NCI-H2196 treated with DMSO at 0.1 percent for 48 hours (cell line): ENCODE measurements around the gene CEP164.

ENCODE experiments used
- DNase-seq: peaks from one replicate; lab custom pipeline; 2025; ENCODE audit not compliant: unreplicated experiment; lab: John Stamatoyannopoulos, UW

Gene CEP164

GRCh38 chr11:117417856-117418255, 90.2 kb downstream of the CEP164 start:
- no peak for DNase-seq

- no peak for DNase-seq
Observed at GRCh38 chr11:117418737-117419481, 91.3 kb downstream of the CEP164 start.

- DNase-seq = no peak
Observed at GRCh38 chr11:117419482-117420142, 92.0 kb downstream of the CEP164 start.

- no peak for DNase-seq
Observed at GRCh38 chr11:117420143-117420485, 92.5 kb downstream of the CEP164 start.

- no peak for DNase-seq
Observed at GRCh38 chr11:117420598-117420997, 92.9 kb downstream of the CEP164 start.

- DNase-seq = no peak
Observed at GRCh38 chr11:117421041-117421440, 93.4 kb downstream of the CEP164 start.

GRCh38 chr11:117421476-117421875, 93.8 kb downstream of the CEP164 start:
- DNase-seq = no peak

- no peak for DNase-seq
Observed at GRCh38 chr11:117423046-117423575, 95.5 kb downstream of the CEP164 start.

GRCh38 chr11:117424781-117425180, 97.1 kb downstream of the CEP164 start:
- no peak for DNase-seq

GRCh38 chr11:117425679-117426296, 98.1 kb downstream of the CEP164 start:
- no peak for DNase-seq

- peak; percentile 39 for DNase-seq
Observed at GRCh38 chr11:117426297-117426685, 98.6 kb downstream of the CEP164 start.

GRCh38 chr11:117426941-117427340, 99.3 kb downstream of the CEP164 start:
- no peak for DNase-seq

- no peak for DNase-seq
Observed at GRCh38 chr11:117427356-117427874, 99.8 kb downstream of the CEP164 start.

GRCh38 chr11:117428186-117428855, 100.7 kb downstream of the CEP164 start:
- no peak for DNase-seq

- DNase-seq = no peak
Observed at GRCh38 chr11:117428856-117429229, 101.2 kb downstream of the CEP164 start.

GRCh38 chr11:117430293-117430955, 102.8 kb downstream of the CEP164 start:
- no peak for DNase-seq

- DNase-seq = no peak
Observed at GRCh38 chr11:117431436-117431835, 103.8 kb downstream of the CEP164 start.

- no peak for DNase-seq
Observed at GRCh38 chr11:117433717-117434116, 106.1 kb downstream of the CEP164 start.

- DNase-seq = no peak
Observed at GRCh38 chr11:117434481-117434880, 106.8 kb downstream of the CEP164 start.

- no peak for DNase-seq
Observed at GRCh38 chr11:117435326-117435725, 107.7 kb downstream of the CEP164 start.
